GM23248 (cell line): ENCODE data around the gene ZNF358.

Source experiments
- EZH2 ChIP-seq: fragments of 200-600 bp; sonication (generic); IDR thresholded peaks from 2 replicates; pipeline ENCODE4 v1.6.1; 2018; ENCODE audit warnings: antibody characterized with exemption, mild to moderate bottlenecking; ENCODE audit not compliant: insufficient read depth, poor library complexity, severe bottlenecking
- EZH2phosphoT487 ChIP-seq: fragments of 200-600 bp; sonication (generic); IDR thresholded peaks from 2 replicates; pipeline ENCODE4 v1.6.1; 2018; ENCODE audit warnings: antibody characterized with exemption, moderate library complexity, mild to moderate bottlenecking, low read depth; ENCODE audit not compliant: insufficient read depth

DNA sequence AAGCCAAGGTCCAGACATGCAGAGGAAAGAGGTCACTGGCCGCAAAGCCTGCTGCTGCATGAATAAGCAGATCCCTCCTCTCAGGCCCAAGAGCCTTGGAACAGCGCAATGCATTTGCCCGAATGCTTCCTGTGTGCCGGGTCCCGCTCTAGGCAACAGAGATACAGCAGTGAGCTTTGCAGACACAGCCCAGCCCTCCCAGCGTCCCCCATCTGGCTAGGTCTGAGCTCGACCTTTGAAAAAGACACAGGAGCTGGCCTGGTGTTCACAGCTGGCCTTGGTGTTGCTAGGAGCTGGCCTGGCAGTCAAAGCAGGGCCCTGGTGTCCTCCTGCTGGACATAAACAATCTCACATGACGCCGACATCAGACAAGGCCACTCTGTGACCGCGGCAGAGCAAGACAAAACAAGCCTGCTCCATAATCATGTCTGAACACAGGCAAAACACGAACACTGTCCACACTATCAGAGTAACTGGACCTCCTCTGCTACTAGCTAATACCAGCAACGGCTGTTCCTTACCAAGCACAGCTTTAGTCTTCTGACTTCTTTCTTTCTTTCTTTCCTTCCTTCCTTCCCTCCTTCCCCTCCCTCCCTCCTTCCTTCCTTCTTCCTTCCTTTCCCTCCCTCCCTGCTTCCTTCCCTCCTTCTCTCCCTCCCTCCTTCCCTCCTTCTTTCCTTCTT lies 21.3 kb upstream of the ZNF358 start:
- TF ChIP-seq EZH2phosphoT487 (no peak), EZH2 (no peak)
